ENCODE results near the gene LRRC17. TPM values are rescaled to one million over a fixed set of nuclear protein-coding genes. Genes with fewer than 3 reads are reported as not detected.

The LRRC17 gene
- total and polyA plus RNA-seq, 2 of the 4 experiments (the other 2 are of a cell fraction) = 250 to 280 TPM

- peak overlapping the region; percentile 29 to 72; a peak in 2 of 4 replicates for H4K8ac ChIP-seq (ENCODE audit: low read depth in 2 of 2, low read length in 2 of 2)
- peak overlapping the region; percentile 63 for H3K18ac ChIP-seq (ENCODE audit: low read depth, low read length)
- no CpG with 5 or more reads among the region's 6 CpGs for WGBS, 2 experiments (ENCODE audit: extremely low coverage in 2 of 2, insufficient read length in 1 of 2)
- H2BK120ac ChIP-seq (ENCODE audit: low read depth, low read length) = peak overlapping the region; percentile 68
- H2AFZ ChIP-seq (replicated peaks; ENCODE audit: low read length, poor library complexity) = peak overlapping the region; percentile 69
- H3K9me3 ChIP-seq (ENCODE audit: control insufficient read depth, insufficient read depth, low read length) = peaks cover 2% of the 10 kb centered on the region; the same call in 1 of the 2 replicates
- ChIA-PET CTCF (no interaction called here), POLR2A (ENCODE audit: unreplicated experiment) (no interaction called here)
- H2AK9ac ChIP-seq (replicated peaks; ENCODE audit: low read depth, low read length, poor library complexity) = peak overlapping the region; percentile 55
- peak overlapping the region; percentile 75 for H2BK5ac ChIP-seq (ENCODE audit: low read depth, low read length, poor library complexity, severe bottlenecking)
- H4K5ac ChIP-seq (ENCODE audit: low read depth, low read length) = peak overlapping the region; percentile 83
- H4K20me1 ChIP-seq (ENCODE audit: insufficient read depth, low read length) = no peaks in the 10 kb centered on the region
- no peak overlapping the region for H3K23ac ChIP-seq (ENCODE audit: low read depth, low read length)
- H3K27me3 ChIP-seq (ENCODE audit: control insufficient read depth, insufficient read depth, low read length) = no peaks in the 10 kb centered on the region
- no peaks in the 10 kb centered on the region for H3K79me1 ChIP-seq (ENCODE audit: low read depth in 1 of 2, low read length in 2 of 2)
- 0 out of 2 replicates have a peak overlapping the region, but pooled peaks have one; percentile 26 for H3K14ac ChIP-seq (replicated peaks; ENCODE audit: low read depth, low read length)
- in situ Hi-C loops (cut with MboI; ENCODE audit: low sequenced_read_pairs) (no loop called here), intact Hi-C loops (cut with micrococcal nuclease) (no loop called here), dilution Hi-C loops (cut with HindIII; ENCODE audit: low sequenced_read_pairs, unreplicated experiment) (no loop called here)
- H3K27ac ChIP-seq (ENCODE audit: insufficient read depth, low read length) = no peak overlapping the region
- no TSS peak for BruUV-seq (replicated peaks)
- H3K36me3 ChIP-seq (ENCODE audit: control insufficient read depth, insufficient read depth, low read length) = no peaks in the 10 kb centered on the region
- DNase-seq (peak; percentile 82), ATAC-seq (ENCODE audit: low read depth) (peak; percentile 51)
- no peak overlapping the region for H3K4me3 ChIP-seq (ENCODE audit: insufficient read depth, low read depth, low read length)
- H3K4me2 ChIP-seq (ENCODE audit: low read depth, low read length) = no peak overlapping the region
- peak overlapping the region; percentile 42; the same call in 2 of the 3 replicates for H2BK15ac ChIP-seq (ENCODE audit: low read depth, low read length)
- H4K91ac ChIP-seq (ENCODE audit: insufficient read depth, low read depth, low read length) = peak overlapping the region; percentile 88
- no peak overlapping the region for H3K9ac ChIP-seq (ENCODE audit: low read depth, low read length)
- H3K9me1 ChIP-seq (ENCODE audit: insufficient read depth, low read length) = no peaks in the 10 kb centered on the region
- peak; percentile 81 for TF ChIP-seq CEBPB (IDR thresholded peaks at IDR 0.05; ENCODE audit: low read depth, low read length)
- TF ChIP-seq MAFK (IDR thresholded peaks at IDR 0.05; ENCODE audit: low read depth, low read length) = peak; percentile 38
- TF ChIP-seq ELK1 (IDR thresholded peaks at IDR 0.05; ENCODE audit: borderline replicate concordance, low read depth, low read length) = no peak
- no peak for TF ChIP-seq POLR2A (IDR thresholded peaks at IDR 0.05; ENCODE audit: low read depth, low read length)
- TF ChIP-seq USF2 (IDR thresholded peaks at IDR 0.05; ENCODE audit: low read depth, low read length) = no peak
- TF ChIP-seq FOS (IDR thresholded peaks at IDR 0.05; ENCODE audit: low read depth, low read length) = 0 out of 2 replicates have a peak, but pooled peaks have one; percentile 23
- peak; percentile 55; the same call in 1 of the 2 replicates for TF ChIP-seq NFE2L2 (IDR thresholded peaks at IDR 0.05; ENCODE audit: low read depth, low read length)
- no peak for TF ChIP-seq RFX5 (IDR thresholded peaks at IDR 0.05; ENCODE audit: low read depth, low read length)
- H3K56ac ChIP-seq (ENCODE audit: extremely low read depth, insufficient read depth, low read length) = no peak overlapping the region
- H2AK5ac ChIP-seq (ENCODE audit: low read depth, low read length) = peak overlapping the region; percentile 86; the same call in 1 of the 2 replicates
- no peaks in the 10 kb centered on the region; the same call in 1 of the 2 replicates for H3K4me1 ChIP-seq (ENCODE audit: control insufficient read depth, insufficient read depth, low read length)
- peak overlapping the region; percentile 81; the same call in 1 of the 2 replicates for H3K4ac ChIP-seq (ENCODE audit: low read depth, low read length)
- peak overlapping the region; percentile 80 for H2BK20ac ChIP-seq (ENCODE audit: low read depth, low read length)
Measured at GRCh38 chr7:102978284-102978683, 65.5 kb downstream of the LRRC17 start.

All from IMR-90 (cell line).